MM.1S (cell line): Measurements from ENCODE around the gene ENDOV.

ENCODE experiments used
- DNase-seq: peaks from one replicate; pipeline ENCODE4 v3.0.0-alpha.2; 2015
- H2AFZ ChIP-seq: fragments of 300-600 bp; sonication (generic); 2 replicates; pipeline ENCODE4 v1.6.0; 2016; ENCODE audit warnings: antibody characterized with exemption, low read length
- H3F3A ChIP-seq: fragments of 300-600 bp; sonication (generic); 2 replicates; pipeline ENCODE4 v1.6.1; 2016; ENCODE audit warnings: mild to moderate bottlenecking, antibody characterized with exemption, low read length, moderate library complexity, mixed read lengths; ENCODE audit not compliant: insufficient read depth
- H3K27ac ChIP-seq: fragments of 300-600 bp; sonication (generic); 2 replicates; pipeline ENCODE4 v1.5.1; 2016; ENCODE audit warnings: mild to moderate bottlenecking, low read length
- H3K27me3 ChIP-seq: fragments of 300-600 bp; sonication (generic); replicated peaks from 2 replicates; pipeline ENCODE4 v1.6.0; 2016; ENCODE audit warnings: low read length; ENCODE audit not compliant: insufficient read depth
- H3K36me3 ChIP-seq: fragments of 300-600 bp; sonication (generic); replicated peaks from 2 replicates; pipeline ENCODE4 v1.6.1; 2016; ENCODE audit warnings: mild to moderate bottlenecking, low read length, mixed read lengths; ENCODE audit not compliant: insufficient read depth
- H3K4me1 ChIP-seq: fragments of 300-600 bp; sonication (generic); 2 replicates; pipeline ENCODE4 v1.6.1; 2016; ENCODE audit warnings: low read length, mixed read lengths
- H3K4me2 ChIP-seq: fragments of 300-600 bp; sonication (generic); 2 replicates; pipeline ENCODE4 v1.6.0; 2016; ENCODE audit warnings: low read depth, low read length
- H3K4me3 ChIP-seq: fragments of 300-600 bp; sonication (generic); 2 replicates; pipeline ENCODE4 v1.5.1; 2016; ENCODE audit warnings: low read length, mixed read lengths
- H3K79me2 ChIP-seq: fragments of 300-600 bp; sonication (generic); 2 replicates; pipeline ENCODE4 v1.6.1; 2016; ENCODE audit warnings: mixed run types, low read length, mixed read lengths
- H3K9ac ChIP-seq: fragments of 300-600 bp; sonication (generic); 2 replicates; pipeline ENCODE4 v1.6.1; 2016; ENCODE audit warnings: low read length, mixed read lengths
- H3K9me2 ChIP-seq: fragments of 300-600 bp; sonication (generic); replicated peaks from 2 replicates; pipeline ENCODE4 v1.6.1; 2016; ENCODE audit warnings: mild to moderate bottlenecking, low read length, mixed read lengths; ENCODE audit not compliant: insufficient read depth
- H3K9me3 ChIP-seq: fragments of 300-600 bp; sonication (generic); replicated peaks from 2 replicates; pipeline ENCODE4 v1.6.1; 2016; ENCODE audit warnings: mild to moderate bottlenecking, low read length, mixed read lengths; ENCODE audit not compliant: insufficient read depth
- H4K20me1 ChIP-seq: fragments of 300-600 bp; sonication (generic); 2 replicates; pipeline ENCODE4 v1.6.1; 2016; ENCODE audit warnings: mild to moderate bottlenecking, low read length, moderate library complexity, mixed read lengths; ENCODE audit not compliant: insufficient read depth
- EZH2 ChIP-seq: fragments of 300-600 bp; sonication (generic); optimal IDR thresholded peaks from 2 replicates; pipeline ENCODE3; 2017; ENCODE audit warnings: low read depth, mild to moderate bottlenecking, antibody characterized with exemption, low read length, mixed read lengths
- EZH2phosphoT487 ChIP-seq: fragments of 300-600 bp; sonication (generic); IDR thresholded peaks from 2 replicates; pipeline ENCODE4 v1.6.1; 2018; ENCODE audit warnings: antibody characterized with exemption, low read length
- TF ChIP-seq, protein P1 (sequence below): fragments of 300-600 bp; sonication (generic); IDR thresholded peaks from 2 replicates; pipeline ENCODE4 v1.5.1; 2016; ENCODE audit warnings: antibody characterized with exemption, low read length, mixed read lengths

ENDOV gene

DNA sequence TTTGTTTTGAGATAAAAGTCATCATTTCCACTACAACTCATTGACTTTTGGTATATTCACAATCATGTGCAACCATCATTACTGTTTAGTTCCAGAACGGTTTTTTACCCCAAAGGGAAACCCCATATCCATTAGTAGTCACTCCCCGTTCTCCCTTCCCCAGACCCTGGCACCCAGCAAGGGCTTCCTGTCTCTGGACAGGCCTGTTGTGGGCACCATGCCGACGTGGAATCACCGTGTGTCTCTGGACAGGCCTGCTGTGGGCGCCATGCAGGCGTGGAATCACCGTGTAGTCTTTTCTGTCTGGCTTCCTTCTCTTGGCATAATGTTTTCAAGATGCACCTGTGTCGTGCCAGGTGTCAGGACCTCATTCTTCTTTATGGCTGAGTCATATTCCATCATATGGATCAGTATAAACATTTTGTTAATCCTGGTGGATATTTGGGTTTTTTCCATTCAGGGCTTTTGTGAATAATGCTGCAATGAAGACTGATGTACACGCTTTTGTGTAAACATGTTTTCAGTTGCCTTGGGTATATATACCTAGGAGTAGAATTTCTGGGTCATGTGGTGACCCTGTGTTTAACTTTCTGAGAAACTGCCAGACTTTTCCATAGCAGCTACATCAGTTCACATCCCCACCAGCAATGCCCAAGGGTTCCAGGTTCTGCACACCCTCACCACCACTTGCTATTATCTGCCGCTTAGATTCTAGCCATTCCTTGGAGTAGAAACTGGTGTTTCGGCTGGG is 19.1 kb downstream of the ENDOV start:
- Histone ChIP-seq H3K4me1 (no peaks in the 10 kb centered on the region), H3F3A (no peaks in the 10 kb centered on the region), H4K20me1 (no peaks in the 10 kb centered on the region), H2AFZ (no peak overlapping the region), H3K4me2 (no peak overlapping the region), H3K27me3 (peaks cover 92% of the 10 kb centered on the region), H3K9me3 (no peaks in the 10 kb centered on the region), H3K27ac (no peak overlapping the region), H3K4me3 (no peak overlapping the region), H3K9me2 (no peaks in the 10 kb centered on the region), H3K79me2 (no peaks in the 10 kb centered on the region), H3K36me3 (no peaks in the 10 kb centered on the region), H3K9ac (no peak overlapping the region)
- no peak for DNase-seq
- TF ChIP-seq EZH2phosphoT487 (no peak), EZH2 (no peak)
- TF ChIP-seq, protein P1, sequence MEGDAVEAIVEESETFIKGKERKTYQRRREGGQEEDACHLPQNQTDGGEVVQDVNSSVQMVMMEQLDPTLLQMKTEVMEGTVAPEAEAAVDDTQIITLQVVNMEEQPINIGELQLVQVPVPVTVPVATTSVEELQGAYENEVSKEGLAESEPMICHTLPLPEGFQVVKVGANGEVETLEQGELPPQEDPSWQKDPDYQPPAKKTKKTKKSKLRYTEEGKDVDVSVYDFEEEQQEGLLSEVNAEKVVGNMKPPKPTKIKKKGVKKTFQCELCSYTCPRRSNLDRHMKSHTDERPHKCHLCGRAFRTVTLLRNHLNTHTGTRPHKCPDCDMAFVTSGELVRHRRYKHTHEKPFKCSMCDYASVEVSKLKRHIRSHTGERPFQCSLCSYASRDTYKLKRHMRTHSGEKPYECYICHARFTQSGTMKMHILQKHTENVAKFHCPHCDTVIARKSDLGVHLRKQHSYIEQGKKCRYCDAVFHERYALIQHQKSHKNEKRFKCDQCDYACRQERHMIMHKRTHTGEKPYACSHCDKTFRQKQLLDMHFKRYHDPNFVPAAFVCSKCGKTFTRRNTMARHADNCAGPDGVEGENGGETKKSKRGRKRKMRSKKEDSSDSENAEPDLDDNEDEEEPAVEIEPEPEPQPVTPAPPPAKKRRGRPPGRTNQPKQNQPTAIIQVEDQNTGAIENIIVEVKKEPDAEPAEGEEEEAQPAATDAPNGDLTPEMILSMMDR, result no peak

DNA sequence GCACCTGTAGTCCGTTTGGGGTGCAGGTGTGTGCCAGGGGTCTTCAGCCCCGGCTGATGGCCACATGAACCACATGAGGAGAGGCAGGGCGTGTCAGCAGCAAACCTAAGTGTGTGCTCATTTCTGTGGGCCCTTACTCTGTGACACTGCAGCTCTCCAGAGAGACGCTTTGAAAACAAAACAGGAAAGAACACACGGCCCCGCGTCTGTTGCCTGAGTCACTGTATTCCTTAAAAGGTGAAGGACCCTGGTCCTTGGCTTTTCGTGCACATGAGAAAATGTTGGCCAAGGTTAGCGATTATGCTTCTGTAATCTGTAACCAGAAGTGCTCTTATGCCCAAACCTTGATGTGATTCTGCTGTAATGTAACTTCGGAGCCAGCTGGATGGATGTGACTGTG is 22.6 kb downstream of the ENDOV start:
- Histone ChIP-seq H3K9me2 (no peaks in the 10 kb centered on the region), H3K4me3 (no peak overlapping the region), H4K20me1 (no peaks in the 10 kb centered on the region), H2AFZ (no peak overlapping the region), H3K36me3 (no peaks in the 10 kb centered on the region), H3K9ac (no peak overlapping the region), H3K9me3 (no peaks in the 10 kb centered on the region), H3K4me1 (no peaks in the 10 kb centered on the region), H3K4me2 (no peak overlapping the region), H3K27ac (no peak overlapping the region), H3K79me2 (no peaks in the 10 kb centered on the region), H3F3A (no peaks in the 10 kb centered on the region), H3K27me3 (peaks cover 91% of the 10 kb centered on the region)
- TF ChIP-seq EZH2 (no peak), EZH2phosphoT487 (no peak)
- TF ChIP-seq, protein P1, result no peak
- DNase-seq, result no peak

DNA sequence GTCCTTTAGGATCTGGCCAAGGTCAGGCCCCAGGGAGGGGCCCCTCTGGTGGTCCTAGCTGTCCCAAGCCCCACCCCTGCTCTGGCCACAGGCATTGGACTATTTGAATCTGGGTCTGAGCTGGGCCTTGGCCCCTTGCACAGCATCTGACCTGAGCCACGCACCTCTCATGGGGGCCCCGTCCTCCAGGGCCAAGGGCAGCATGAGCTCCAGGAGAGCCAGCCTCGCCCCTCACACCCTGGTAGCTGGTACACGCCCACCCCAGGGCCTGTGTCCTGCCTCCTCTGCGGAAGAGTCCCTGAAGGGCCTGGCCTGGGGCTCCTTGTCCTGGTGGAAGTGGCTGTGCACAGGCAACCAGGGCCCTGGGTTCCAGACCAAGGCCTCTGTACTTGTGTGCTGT is 23.8 kb downstream of the ENDOV start:
- Histone ChIP-seq H3F3A (no peaks in the 10 kb centered on the region), H3K27me3 (peaks cover 91% of the 10 kb centered on the region), H4K20me1 (no peaks in the 10 kb centered on the region), H3K9ac (no peak overlapping the region), H3K9me3 (no peaks in the 10 kb centered on the region), H3K79me2 (no peaks in the 10 kb centered on the region), H3K27ac (no peak overlapping the region), H2AFZ (no peak overlapping the region), H3K4me2 (no peak overlapping the region), H3K4me3 (no peak overlapping the region), H3K36me3 (no peaks in the 10 kb centered on the region), H3K4me1 (no peaks in the 10 kb centered on the region), H3K9me2 (no peaks in the 10 kb centered on the region)
- no peak for DNase-seq
- TF ChIP-seq, protein P1, result no peak
- TF ChIP-seq EZH2 (no peak), EZH2phosphoT487 (no peak)
